ENCODE measurements around the gene CDKN2AIP.
"Not testable (repeated sequence)": the region's sequence is repeated elsewhere in the genome, so short reads cannot be mapped to it uniquely, and the experiment has no call there.

Gene CDKN2AIP

GRCh38 chr4:183413234-183414200, 30.9 kb upstream of the CDKN2AIP start:
- H3K27ac ChIP-seq (ENCODE audit: low read depth, low read length): no peak overlapping the region
- no peak overlapping the region for H3K4me3 ChIP-seq (ENCODE audit: low read depth, low read length)
- no peak overlapping the region for H3K9ac ChIP-seq (ENCODE audit: low read depth, low read length)
- H3K9me3 ChIP-seq (ENCODE audit: control insufficient read depth, insufficient read depth, low read length): no peaks in the 10 kb centered on the region
- no peaks in the 10 kb centered on the region for H3K36me3 ChIP-seq (ENCODE audit: control insufficient read depth, insufficient read depth, low read length)
- H3K4me1 ChIP-seq (ENCODE audit: control insufficient read depth, insufficient read depth, low read length): no peaks in the 10 kb centered on the region
- no peaks in the 10 kb centered on the region for H3K27me3 ChIP-seq (ENCODE audit: control insufficient read depth, insufficient read depth, low read length)

DNA sequence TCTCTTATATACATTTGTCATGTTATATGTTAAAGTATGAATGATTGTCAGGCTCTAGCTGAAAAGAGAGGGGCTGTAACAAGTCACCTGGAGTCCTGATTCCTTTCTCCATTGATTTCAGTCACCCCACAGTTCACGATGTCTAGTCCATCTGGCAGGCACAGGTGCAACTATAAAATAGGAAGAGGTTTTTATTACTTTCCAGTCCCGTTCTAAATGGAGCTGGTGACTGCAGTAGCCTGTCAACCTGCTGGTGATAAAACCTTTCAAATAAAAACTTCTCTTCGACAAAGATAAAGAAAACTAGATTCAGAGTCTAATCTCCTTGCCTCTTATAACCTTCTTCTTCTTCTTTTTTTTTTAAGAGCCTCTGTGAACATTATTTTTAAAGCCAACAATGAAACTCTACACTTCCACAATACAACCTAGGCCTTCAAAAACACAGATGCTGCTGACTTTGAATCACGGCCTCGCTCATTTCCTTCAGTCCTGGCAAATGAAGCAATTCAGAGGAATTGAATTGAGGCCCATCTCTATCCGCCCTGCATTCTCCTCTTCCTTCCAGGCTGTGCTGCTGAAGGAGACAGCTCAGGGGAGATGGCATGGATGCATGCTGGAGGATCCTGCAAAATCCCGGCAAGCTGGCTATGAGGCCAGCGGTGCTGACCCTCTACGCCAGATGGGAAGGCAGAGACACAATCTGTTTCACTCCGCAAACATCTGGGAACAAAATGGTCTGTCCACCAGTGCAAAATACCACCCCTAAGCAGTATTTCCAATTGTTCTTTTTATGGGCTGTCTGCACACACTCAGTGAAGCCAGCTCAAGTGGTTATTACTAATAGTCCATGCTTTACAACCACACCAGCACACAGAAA, 27.3 kb upstream of the CDKN2AIP start:
- Histone ChIP-seq H3K4me3 (ENCODE audit: low read depth, low read length) (no peak overlapping the region), H3K4me1 (ENCODE audit: control insufficient read depth, insufficient read depth, low read length) (no peaks in the 10 kb centered on the region), H3K27ac (ENCODE audit: low read depth, low read length) (no peak overlapping the region), H3K27me3 (ENCODE audit: control insufficient read depth, insufficient read depth, low read length) (no peaks in the 10 kb centered on the region), H3K36me3 (ENCODE audit: control insufficient read depth, insufficient read depth, low read length) (no peaks in the 10 kb centered on the region), H3K9me3 (ENCODE audit: control insufficient read depth, insufficient read depth, low read length) (no peaks in the 10 kb centered on the region), H3K9ac (ENCODE audit: low read depth, low read length) (no peak overlapping the region)

DNA sequence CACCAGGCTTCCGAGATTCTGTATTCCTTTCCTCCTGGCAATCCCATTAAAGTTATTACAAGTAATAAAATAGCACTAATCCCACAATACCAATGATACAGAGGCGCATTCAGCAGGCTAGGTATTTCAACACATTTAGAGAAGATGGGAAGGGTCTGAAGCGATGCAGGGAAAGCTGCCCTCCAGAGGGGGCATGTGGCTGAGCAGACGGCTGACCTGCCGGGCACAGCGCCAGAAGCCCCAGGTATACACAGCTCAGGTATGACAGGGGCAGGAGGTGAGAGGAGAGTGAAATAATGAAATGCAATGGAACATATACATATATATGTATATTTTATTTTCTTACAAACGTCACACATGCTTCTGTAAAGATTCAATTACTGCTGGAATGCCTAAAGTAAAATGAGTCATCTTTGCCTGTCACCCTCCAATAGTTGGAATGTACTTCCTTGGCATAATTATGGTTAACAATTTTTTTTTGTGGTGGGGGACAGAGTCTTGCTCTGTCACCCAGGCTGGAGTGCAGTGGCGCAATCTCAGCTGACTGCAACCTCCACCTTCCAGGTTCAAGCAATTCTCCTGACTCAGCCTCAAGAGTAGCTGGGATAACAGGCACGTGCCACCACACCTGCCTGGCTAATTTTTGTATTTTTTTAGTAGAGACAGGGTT, 21.3 kb upstream of the CDKN2AIP start:
- H3K4me1 ChIP-seq (ENCODE audit: control insufficient read depth, insufficient read depth, low read length): no peaks in the 10 kb centered on the region
- H3K9me3 ChIP-seq (ENCODE audit: control insufficient read depth, insufficient read depth, low read length): no peaks in the 10 kb centered on the region
- H3K9ac ChIP-seq (ENCODE audit: low read depth, low read length): no peak overlapping the region
- no peaks in the 10 kb centered on the region for H3K36me3 ChIP-seq (ENCODE audit: control insufficient read depth, insufficient read depth, low read length)
- H3K4me3 ChIP-seq (ENCODE audit: low read depth, low read length): no peak overlapping the region
- no peaks in the 10 kb centered on the region for H3K27me3 ChIP-seq (ENCODE audit: control insufficient read depth, insufficient read depth, low read length)
- no peak overlapping the region for H3K27ac ChIP-seq (ENCODE audit: low read depth, low read length)

DNA sequence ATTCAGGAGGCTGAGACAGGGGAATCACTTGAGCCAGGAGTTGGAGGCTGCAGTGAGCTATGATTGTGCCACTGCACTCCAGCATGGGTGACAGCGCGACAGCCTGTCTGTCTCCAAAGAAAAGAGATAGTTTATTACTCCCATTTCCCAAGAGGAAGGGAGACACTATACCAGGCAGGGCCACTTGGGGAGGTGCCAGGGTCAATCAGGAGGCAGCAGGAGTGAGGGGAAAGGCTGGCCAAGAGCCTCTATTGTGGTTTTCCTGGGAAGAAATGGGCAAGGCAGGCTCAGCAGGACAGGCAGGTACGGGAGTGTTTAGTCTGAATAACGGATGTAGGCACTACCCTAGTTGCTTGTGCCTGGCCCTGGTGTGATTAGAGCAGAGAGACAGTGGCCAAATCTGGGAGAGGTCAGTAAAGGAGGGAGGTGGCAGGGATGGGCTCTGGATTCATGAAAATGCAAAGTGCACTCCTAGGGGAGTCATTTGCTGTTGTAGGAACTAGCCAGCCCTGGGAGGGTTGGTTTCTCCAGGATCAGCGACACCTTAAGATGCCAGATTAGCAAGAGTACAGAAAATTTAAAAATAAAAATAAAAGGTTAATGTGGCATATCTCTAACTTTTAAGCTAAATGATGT, 20.2 kb upstream of the CDKN2AIP start:
- Histone ChIP-seq H3K9me3 (ENCODE audit: control insufficient read depth, insufficient read depth, low read length) (no peaks in the 10 kb centered on the region), H3K9ac (ENCODE audit: low read depth, low read length) (no peak overlapping the region), H3K27me3 (ENCODE audit: control insufficient read depth, insufficient read depth, low read length) (no peaks in the 10 kb centered on the region), H3K27ac (ENCODE audit: low read depth, low read length) (no peak overlapping the region), H3K4me3 (ENCODE audit: low read depth, low read length) (no peak overlapping the region), H3K36me3 (ENCODE audit: control insufficient read depth, insufficient read depth, low read length) (no peaks in the 10 kb centered on the region), H3K4me1 (ENCODE audit: control insufficient read depth, insufficient read depth, low read length) (no peaks in the 10 kb centered on the region)

- H3K4me1 ChIP-seq (ENCODE audit: control insufficient read depth, insufficient read depth, low read length): peaks cover 8% of the 10 kb centered on the region
- H3K4me3 ChIP-seq (ENCODE audit: low read depth, low read length): no peak overlapping the region
- no peaks in the 10 kb centered on the region for H3K9me3 ChIP-seq (ENCODE audit: control insufficient read depth, insufficient read depth, low read length)
- H3K9ac ChIP-seq (ENCODE audit: low read depth, low read length): no peak overlapping the region
- no peak overlapping the region for H3K27ac ChIP-seq (ENCODE audit: low read depth, low read length)
- H3K27me3 ChIP-seq (ENCODE audit: control insufficient read depth, insufficient read depth, low read length): no peaks in the 10 kb centered on the region
- no peaks in the 10 kb centered on the region for H3K36me3 ChIP-seq (ENCODE audit: control insufficient read depth, insufficient read depth, low read length)
These were observed 17.9 kb upstream of the CDKN2AIP start for GRCh38 chr4:183426507-183426906.

- no peak overlapping the region for H3K27ac ChIP-seq (ENCODE audit: low read depth, low read length)
- no peaks in the 10 kb centered on the region for H3K36me3 ChIP-seq (ENCODE audit: control insufficient read depth, insufficient read depth, low read length)
- peaks cover 4% of the 10 kb centered on the region; the same call in 1 of the 2 replicates for H3K9me3 ChIP-seq (ENCODE audit: control insufficient read depth, insufficient read depth, low read length)
- H3K27me3 ChIP-seq (ENCODE audit: control insufficient read depth, insufficient read depth, low read length): no peaks in the 10 kb centered on the region
- H3K4me3 ChIP-seq (ENCODE audit: low read depth, low read length): no peak overlapping the region
- H3K4me1 ChIP-seq (ENCODE audit: control insufficient read depth, insufficient read depth, low read length): peaks cover 8% of the 10 kb centered on the region
- H3K9ac ChIP-seq (ENCODE audit: low read depth, low read length): no peak overlapping the region
These were observed 14.9 kb upstream of the CDKN2AIP start for GRCh38 chr4:183429489-183429888.

DNA sequence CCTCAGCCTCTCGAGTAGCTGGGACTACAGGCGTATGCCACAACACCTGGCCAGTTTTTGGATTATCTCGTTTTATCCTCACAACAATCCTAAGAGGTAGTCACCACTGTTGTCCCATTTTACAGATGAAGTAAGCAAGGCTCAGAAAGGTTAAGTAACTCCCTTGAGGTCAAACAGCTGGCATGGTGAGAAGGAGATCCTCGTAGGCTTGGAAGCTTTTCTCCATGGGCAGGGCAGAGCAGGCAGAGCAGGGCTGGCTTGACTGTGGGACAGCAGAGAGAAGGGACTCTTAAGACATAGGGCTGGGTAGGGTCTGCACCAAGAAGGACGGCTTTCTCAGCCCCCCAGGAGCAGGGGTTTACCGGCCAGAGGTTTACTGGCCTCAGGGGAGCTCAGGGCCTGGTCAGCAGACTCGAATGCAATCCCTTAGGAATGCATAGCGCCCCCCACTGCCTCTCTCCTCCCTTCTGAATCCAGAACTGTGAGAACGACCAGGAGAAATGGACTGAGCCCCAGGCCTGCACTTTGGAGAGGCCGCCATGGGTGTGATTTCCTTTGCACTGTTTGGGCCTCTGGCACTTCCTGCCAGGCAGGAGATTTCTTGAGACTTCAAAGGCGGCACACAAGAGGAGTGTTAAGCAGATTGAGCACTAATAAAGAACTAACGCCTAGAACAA, 14.0 kb upstream of the CDKN2AIP start:
- Histone ChIP-seq H3K27ac (ENCODE audit: low read depth, low read length) (peak overlapping the region; percentile 75), H3K36me3 (ENCODE audit: control insufficient read depth, insufficient read depth, low read length) (no peaks in the 10 kb centered on the region), H3K9ac (ENCODE audit: low read depth, low read length) (no peak overlapping the region), H3K27me3 (ENCODE audit: control insufficient read depth, insufficient read depth, low read length) (no peaks in the 10 kb centered on the region), H3K4me3 (ENCODE audit: low read depth, low read length) (no peak overlapping the region), H3K9me3 (ENCODE audit: control insufficient read depth, insufficient read depth, low read length) (peaks cover 4% of the 10 kb centered on the region; the same call in 1 of the 2 replicates), H3K4me1 (ENCODE audit: control insufficient read depth, insufficient read depth, low read length) (peaks cover 12% of the 10 kb centered on the region)

DNA sequence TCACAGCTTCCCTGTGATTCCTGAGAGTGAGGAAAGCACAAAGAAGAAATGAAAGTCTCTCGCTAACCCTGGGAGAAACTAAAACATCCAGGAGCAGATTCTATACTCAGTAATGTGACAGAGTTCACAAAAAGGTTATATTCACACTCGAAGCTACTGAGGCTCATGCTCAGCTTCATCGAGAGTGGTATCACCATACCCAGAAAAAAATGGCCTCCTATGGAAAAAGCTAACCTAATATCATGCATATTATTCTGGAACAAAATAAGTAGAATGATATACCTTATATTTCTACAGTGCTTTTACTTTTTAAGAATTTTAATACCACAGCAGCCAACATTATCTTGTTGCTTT, 13.5 kb upstream of the CDKN2AIP start:
- Histone ChIP-seq H3K36me3 (ENCODE audit: control insufficient read depth, insufficient read depth, low read length) (no peaks in the 10 kb centered on the region), H3K4me1 (ENCODE audit: control insufficient read depth, insufficient read depth, low read length) (peaks cover 12% of the 10 kb centered on the region), H3K9me3 (ENCODE audit: control insufficient read depth, insufficient read depth, low read length) (peaks cover 4% of the 10 kb centered on the region; the same call in 1 of the 2 replicates), H3K4me3 (ENCODE audit: low read depth, low read length) (no peak overlapping the region), H3K9ac (ENCODE audit: low read depth, low read length) (no peak overlapping the region), H3K27me3 (ENCODE audit: control insufficient read depth, insufficient read depth, low read length) (no peaks in the 10 kb centered on the region), H3K27ac (ENCODE audit: low read depth, low read length) (peak overlapping the region; percentile 75)

GRCh38 chr4:183431614-183432013, 12.8 kb upstream of the CDKN2AIP start:
- H3K36me3 ChIP-seq (ENCODE audit: control insufficient read depth, insufficient read depth, low read length): no peaks in the 10 kb centered on the region
- H3K9me3 ChIP-seq (ENCODE audit: control insufficient read depth, insufficient read depth, low read length): peaks cover 4% of the 10 kb centered on the region; the same call in 1 of the 2 replicates
- no peak overlapping the region for H3K4me3 ChIP-seq (ENCODE audit: low read depth, low read length)
- no peaks in the 10 kb centered on the region for H3K27me3 ChIP-seq (ENCODE audit: control insufficient read depth, insufficient read depth, low read length)
- peak overlapping the region; percentile 75 for H3K27ac ChIP-seq (ENCODE audit: low read depth, low read length)
- no peak overlapping the region for H3K9ac ChIP-seq (ENCODE audit: low read depth, low read length)
- peaks cover 16% of the 10 kb centered on the region for H3K4me1 ChIP-seq (ENCODE audit: control insufficient read depth, insufficient read depth, low read length)

DNA sequence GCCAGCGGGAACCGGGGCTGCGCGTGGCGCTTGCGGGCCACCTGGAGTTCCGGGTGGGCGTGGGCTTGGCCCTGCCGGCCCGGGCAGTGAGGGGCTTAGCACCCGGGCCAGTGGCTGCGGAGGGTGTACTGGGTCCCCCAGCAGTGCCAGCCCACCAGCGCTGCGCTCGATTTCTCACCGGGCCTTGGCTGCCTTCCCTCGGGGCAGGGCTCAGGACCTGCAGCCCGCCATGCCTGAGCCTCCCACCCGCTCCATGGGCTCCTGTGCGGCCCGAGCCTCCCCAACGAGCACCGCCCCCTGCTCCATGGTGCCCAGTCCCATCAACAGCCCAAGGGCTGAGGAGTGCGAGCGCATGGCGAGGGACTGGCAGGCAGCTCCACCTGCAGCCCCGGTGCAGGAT, 11.3 kb upstream of the CDKN2AIP start:
- H3K4me1 ChIP-seq (ENCODE audit: control insufficient read depth, insufficient read depth, low read length): peaks cover 16% of the 10 kb centered on the region
- H3K9me3 ChIP-seq (ENCODE audit: control insufficient read depth, insufficient read depth, low read length); H3K27me3 ChIP-seq (ENCODE audit: control insufficient read depth, insufficient read depth, low read length); H3K27ac ChIP-seq (ENCODE audit: low read depth, low read length); H3K36me3 ChIP-seq (ENCODE audit: control insufficient read depth, insufficient read depth, low read length); H3K9ac ChIP-seq (ENCODE audit: low read depth, low read length); H3K4me3 ChIP-seq (ENCODE audit: low read depth, low read length): not testable (repeated sequence)
